Rectal smooth muscle tissue (tissue), 1 donor: ENCODE data around the gene RIPOR1.

Source experiments
- H3K27ac ChIP-seq: one replicate; pipeline ENCODE4 v1.7.0; 2013; ENCODE audit warnings: low read depth, low read length, inconsistent platforms
- H3K27me3 ChIP-seq: one replicate; pipeline ENCODE4 v1.7.0; 2013; ENCODE audit warnings: low read length; ENCODE audit not compliant: control insufficient read depth, insufficient read depth
- H3K36me3 ChIP-seq: one replicate; pipeline ENCODE4 v1.7.0; 2013; ENCODE audit warnings: low read length; ENCODE audit not compliant: control insufficient read depth, insufficient read depth
- H3K4me1 ChIP-seq: one replicate; pipeline ENCODE4 v1.7.0; 2013; ENCODE audit warnings: low read length; ENCODE audit not compliant: control insufficient read depth, insufficient read depth
- H3K4me3 ChIP-seq: one replicate; pipeline ENCODE4 v1.7.0; 2013; ENCODE audit warnings: low read length
- H3K9ac ChIP-seq: one replicate; pipeline ENCODE4 v1.7.0; 2013; ENCODE audit warnings: low read length

Gene RIPOR1

DNA sequence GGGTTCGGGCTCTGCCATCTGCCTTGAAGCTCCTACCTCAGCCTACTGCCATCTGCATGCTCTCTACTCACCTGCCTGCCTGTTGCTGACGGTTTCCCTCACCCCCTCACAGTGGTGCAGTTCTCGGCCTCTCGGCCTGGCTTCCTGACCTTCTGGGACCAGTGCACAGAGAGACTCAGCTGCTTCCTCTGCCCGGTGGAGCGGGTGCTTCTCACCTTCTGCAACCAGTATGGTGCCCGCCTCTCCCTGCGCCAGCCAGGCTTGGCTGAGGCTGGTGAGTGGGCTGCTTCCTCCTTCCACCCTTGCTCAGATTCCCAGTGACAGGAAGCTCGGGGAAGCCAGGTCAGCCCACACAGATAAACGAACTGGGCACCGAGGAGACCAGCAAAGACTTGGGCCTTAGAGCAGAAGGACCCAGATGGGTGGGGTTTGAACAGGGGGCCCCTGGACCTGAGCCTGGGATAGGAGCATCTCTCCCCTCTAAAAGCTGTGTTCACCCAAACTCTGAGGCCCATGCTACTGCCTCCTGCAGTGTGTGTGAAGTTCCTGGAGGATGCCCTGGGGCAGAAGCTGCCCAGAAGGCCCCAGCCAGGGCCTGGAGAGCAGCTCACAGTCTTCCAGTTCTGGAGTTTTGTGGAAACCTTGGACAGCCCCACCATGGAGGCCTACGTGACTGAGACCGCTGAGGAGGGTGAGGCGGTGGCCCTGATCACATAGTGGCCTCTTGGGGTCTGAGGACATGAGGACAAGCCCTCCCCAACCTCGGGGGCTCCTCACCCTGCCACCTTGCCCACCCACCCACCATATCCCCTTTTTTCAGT, 16.4 kb downstream of the RIPOR1 start:
- Histone ChIP-seq H3K27me3 (no peaks in the 10 kb centered on the region), H3K27ac (no peak overlapping the region), H3K9ac (no peak overlapping the region), H3K4me1 (no peaks in the 10 kb centered on the region), H3K4me3 (no peak overlapping the region), H3K36me3 (peaks cover 31% of the 10 kb centered on the region)

DNA sequence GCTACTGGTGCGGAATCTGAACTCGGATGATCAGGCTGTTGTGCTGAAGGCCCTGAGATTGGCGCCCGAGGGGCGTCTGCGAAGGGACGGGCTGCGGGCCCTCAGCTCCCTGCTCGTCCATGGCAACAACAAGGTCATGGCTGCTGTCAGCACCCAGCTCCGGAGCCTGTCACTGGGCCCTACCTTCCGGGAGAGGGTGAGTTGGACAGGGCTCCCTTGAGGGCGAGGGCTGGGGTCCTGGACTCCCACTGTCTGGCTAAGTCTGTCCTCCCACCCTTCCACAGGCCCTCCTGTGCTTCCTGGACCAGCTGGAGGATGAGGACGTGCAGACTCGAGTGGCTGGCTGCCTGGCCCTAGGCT, 17.0 kb downstream of the RIPOR1 start:
- no peak overlapping the region for H3K9ac ChIP-seq
- no peaks in the 10 kb centered on the region for H3K27me3 ChIP-seq
- H3K4me1 ChIP-seq: no peaks in the 10 kb centered on the region
- no peak overlapping the region for H3K4me3 ChIP-seq
- peaks cover 25% of the 10 kb centered on the region for H3K36me3 ChIP-seq
- no peak overlapping the region for H3K27ac ChIP-seq

GRCh38 chr16:67546091-67546501, 17.5 kb downstream of the RIPOR1 start:
- Histone ChIP-seq H3K4me3 (no peak overlapping the region), H3K4me1 (no peaks in the 10 kb centered on the region), H3K36me3 (peaks cover 23% of the 10 kb centered on the region), H3K27me3 (no peaks in the 10 kb centered on the region), H3K9ac (no peak overlapping the region), H3K27ac (no peak overlapping the region)

GRCh38 chr16:67546761-67547422, 18.3 kb downstream of the RIPOR1 start:
- Histone ChIP-seq H3K4me1 (no peaks in the 10 kb centered on the region), H3K9ac (no peak overlapping the region), H3K4me3 (peak overlapping the region; percentile 7), H3K36me3 (peaks cover 23% of the 10 kb centered on the region), H3K27ac (no peak overlapping the region), H3K27me3 (no peaks in the 10 kb centered on the region)

- H3K27me3 ChIP-seq: no peaks in the 10 kb centered on the region
- no peaks in the 10 kb centered on the region for H3K4me1 ChIP-seq
- H3K4me3 ChIP-seq: no peak overlapping the region
- H3K9ac ChIP-seq: no peak overlapping the region
- peaks cover 18% of the 10 kb centered on the region for H3K36me3 ChIP-seq
- no peak overlapping the region for H3K27ac ChIP-seq
These were observed 19.0 kb downstream of the RIPOR1 start for GRCh38 chr16:67547423-67548264.

DNA sequence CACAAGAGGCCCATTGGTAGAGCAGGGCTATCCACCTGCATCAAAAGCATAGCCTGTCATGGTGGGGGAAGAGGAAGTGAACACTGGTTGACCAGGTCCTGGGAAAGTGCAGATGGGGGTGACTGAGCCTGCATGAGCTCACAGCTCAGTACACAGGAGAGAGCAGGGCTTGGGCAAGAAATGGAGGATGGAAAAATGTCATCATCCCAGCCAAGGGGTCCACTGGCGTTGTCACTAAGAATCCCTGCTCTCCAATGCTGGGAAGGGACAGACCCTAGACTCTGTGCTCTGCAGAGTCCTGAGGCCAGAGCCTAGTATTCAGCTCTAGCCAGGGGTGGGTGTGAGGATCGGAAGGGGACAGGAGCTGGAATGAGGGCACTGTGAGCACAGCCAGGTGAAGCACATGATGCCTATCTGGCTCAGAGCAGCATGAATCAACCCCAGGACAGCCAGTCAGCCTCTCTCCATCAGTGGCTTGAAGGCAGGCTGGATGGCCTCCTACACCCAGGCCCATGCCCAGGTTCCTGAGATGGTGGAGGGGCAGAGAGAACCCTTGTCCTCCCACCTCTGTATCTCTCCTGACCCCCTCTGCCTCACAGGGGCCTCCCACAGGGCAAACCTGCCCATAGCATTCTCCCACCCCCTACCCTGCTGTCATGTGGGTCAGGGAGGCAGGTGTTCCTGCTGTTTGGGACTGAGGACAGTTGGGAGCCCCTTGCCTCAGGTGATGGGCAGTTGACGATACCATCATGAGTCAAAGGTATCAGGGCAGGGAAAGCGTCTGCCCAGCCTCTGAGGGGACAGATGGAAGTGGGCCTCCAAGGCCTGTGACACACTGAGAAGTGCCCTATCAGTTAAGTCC, 19.9 kb downstream of the RIPOR1 start:
- no peak overlapping the region for H3K4me3 ChIP-seq
- peaks cover 14% of the 10 kb centered on the region for H3K36me3 ChIP-seq
- no peaks in the 10 kb centered on the region for H3K27me3 ChIP-seq
- no peak overlapping the region for H3K27ac ChIP-seq
- no peaks in the 10 kb centered on the region for H3K4me1 ChIP-seq
- no peak overlapping the region for H3K9ac ChIP-seq

GRCh38 chr16:67549240-67549639, 20.6 kb downstream of the RIPOR1 start:
- Histone ChIP-seq H3K27me3 (no peaks in the 10 kb centered on the region), H3K9ac (no peak overlapping the region), H3K4me3 (no peak overlapping the region), H3K27ac (no peak overlapping the region), H3K4me1 (no peaks in the 10 kb centered on the region), H3K36me3 (peaks cover 11% of the 10 kb centered on the region)

- no peaks in the 10 kb centered on the region for H3K27me3 ChIP-seq
- H3K9ac ChIP-seq: no peak overlapping the region
- H3K4me1 ChIP-seq: no peaks in the 10 kb centered on the region
- H3K36me3 ChIP-seq: peaks cover 11% of the 10 kb centered on the region
- no peak overlapping the region for H3K4me3 ChIP-seq
- no peak overlapping the region for H3K27ac ChIP-seq
These were observed 21.3 kb downstream of the RIPOR1 start for GRCh38 chr16:67549936-67550335.

DNA sequence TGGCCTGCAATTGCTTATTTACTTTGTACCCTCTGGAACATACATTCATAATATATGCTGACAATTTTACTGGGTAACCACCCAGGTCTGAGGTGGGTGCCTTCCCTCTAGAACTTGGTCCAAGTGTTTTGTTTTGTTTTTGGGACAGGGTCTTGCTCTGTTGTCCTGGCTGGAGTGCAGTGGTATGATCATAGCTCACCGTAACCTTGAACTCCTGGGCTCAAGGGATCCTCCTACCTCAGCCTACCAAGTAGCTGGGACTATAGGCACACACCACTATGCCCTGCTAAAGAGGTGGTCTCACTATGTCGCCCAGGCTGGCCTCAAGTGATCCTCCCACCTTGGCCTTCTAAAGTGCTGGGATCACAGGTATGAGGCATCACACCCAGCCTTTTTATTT, 22.5 kb downstream of the RIPOR1 start:
- Histone ChIP-seq H3K9ac (no peak overlapping the region), H3K36me3 (peaks cover under 1% of the 10 kb centered on the region), H3K4me3 (no peak overlapping the region), H3K4me1 (no peaks in the 10 kb centered on the region), H3K27me3 (no peaks in the 10 kb centered on the region), H3K27ac (no peak overlapping the region)

DNA sequence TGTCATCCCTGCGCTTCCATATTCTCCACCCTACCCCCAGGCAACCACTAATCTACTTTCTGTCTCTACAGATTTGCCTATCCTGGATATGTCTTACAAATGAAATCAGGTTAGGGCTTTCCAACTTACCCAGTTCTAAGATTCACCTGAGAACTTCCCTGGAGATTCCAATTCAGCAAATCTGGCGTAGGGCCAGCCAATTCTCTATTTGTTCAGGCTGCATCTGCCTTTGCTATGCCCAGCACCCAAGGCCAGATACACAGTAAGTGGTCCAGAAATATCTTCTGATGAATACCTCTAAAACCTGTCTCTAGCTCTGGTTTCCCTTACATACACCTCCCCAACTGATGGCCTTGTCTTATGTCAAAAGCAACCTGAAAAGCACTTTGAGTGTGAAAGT, 23.3 kb downstream of the RIPOR1 start:
- Histone ChIP-seq H3K4me3 (no peak overlapping the region), H3K27me3 (no peaks in the 10 kb centered on the region), H3K4me1 (no peaks in the 10 kb centered on the region), H3K27ac (no peak overlapping the region), H3K36me3 (no peaks in the 10 kb centered on the region), H3K9ac (no peak overlapping the region)

- no peak overlapping the region for H3K27ac ChIP-seq
- no peaks in the 10 kb centered on the region for H3K36me3 ChIP-seq
- H3K4me1 ChIP-seq: no peaks in the 10 kb centered on the region
- H3K9ac ChIP-seq: no peak overlapping the region
- no peaks in the 10 kb centered on the region for H3K27me3 ChIP-seq
- H3K4me3 ChIP-seq: no peak overlapping the region
These were observed 23.8 kb downstream of the RIPOR1 start for GRCh38 chr16:67552476-67552875.

- Histone ChIP-seq H3K4me1 (no peaks in the 10 kb centered on the region), H3K36me3 (no peaks in the 10 kb centered on the region), H3K9ac (no peak overlapping the region), H3K27me3 (no peaks in the 10 kb centered on the region), H3K27ac (no peak overlapping the region), H3K4me3 (no peak overlapping the region)
These were observed 27.2 kb downstream of the RIPOR1 start for GRCh38 chr16:67555795-67556212.
